Measurements from ENCODE around the gene AMDHD1.

GRCh38 chr12:95966287-95966870 lies 23.2 kb downstream of the AMDHD1 start:
- TF ChIP-seq ZFP3 (CRISPR knock-in tag; IDR thresholded peaks at IDR 0.05) (no peak), ZNF8 (CRISPR knock-in tag; IDR thresholded peaks at IDR 0.05) (no peak), ESRRG (CRISPR knock-in tag; IDR thresholded peaks at IDR 0.05) (no peak), TCF4 (CRISPR knock-in tag; IDR thresholded peaks at IDR 0.05; ENCODE audit: borderline replicate concordance) (no peak), ZNF565 (CRISPR knock-in tag; conservative IDR thresholded peaks at IDR 0.05; ENCODE audit: low read depth) (no peak), ISL1 (CRISPR knock-in tag; IDR thresholded peaks at IDR 0.05) (no peak), TOX (CRISPR knock-in tag; IDR thresholded peaks at IDR 0.05; ENCODE audit: borderline replicate concordance) (no peak), ARNTL (CRISPR knock-in tag; IDR thresholded peaks at IDR 0.05; ENCODE audit: borderline replicate concordance, low read depth) (no peak), SNAI2 (CRISPR knock-in tag; IDR thresholded peaks at IDR 0.05) (no peak), CSRNP3 (CRISPR knock-in tag; IDR thresholded peaks at IDR 0.05) (no peak)
- TF ChIP-seq, protein P1, sequence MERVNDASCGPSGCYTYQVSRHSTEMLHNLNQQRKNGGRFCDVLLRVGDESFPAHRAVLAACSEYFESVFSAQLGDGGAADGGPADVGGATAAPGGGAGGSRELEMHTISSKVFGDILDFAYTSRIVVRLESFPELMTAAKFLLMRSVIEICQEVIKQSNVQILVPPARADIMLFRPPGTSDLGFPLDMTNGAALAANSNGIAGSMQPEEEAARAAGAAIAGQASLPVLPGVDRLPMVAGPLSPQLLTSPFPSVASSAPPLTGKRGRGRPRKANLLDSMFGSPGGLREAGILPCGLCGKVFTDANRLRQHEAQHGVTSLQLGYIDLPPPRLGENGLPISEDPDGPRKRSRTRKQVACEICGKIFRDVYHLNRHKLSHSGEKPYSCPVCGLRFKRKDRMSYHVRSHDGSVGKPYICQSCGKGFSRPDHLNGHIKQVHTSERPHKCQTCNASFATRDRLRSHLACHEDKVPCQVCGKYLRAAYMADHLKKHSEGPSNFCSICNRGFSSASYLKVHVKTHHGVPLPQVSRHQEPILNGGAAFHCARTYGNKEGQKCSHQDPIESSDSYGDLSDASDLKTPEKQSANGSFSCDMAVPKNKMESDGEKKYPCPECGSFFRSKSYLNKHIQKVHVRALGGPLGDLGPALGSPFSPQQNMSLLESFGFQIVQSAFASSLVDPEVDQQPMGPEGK (CRISPR knock-in tag; IDR thresholded peaks at IDR 0.05; ENCODE audit: borderline replicate concordance): no peak

All from SK-N-SH treated with all-trans-retinoic acid at 6 μM for 48 hours (cell line).